UCSD-AML1 (cell line): Measurements from ENCODE around the gene RAC3.
A peak's percentile ranks its signal among the peaks of the same experiment; 100 is the strongest.
"Not testable (repeated sequence)": the region's sequence is repeated elsewhere in the genome, so short reads cannot be mapped to it uniquely, and the experiment has no call there.

Source experiments
- DNase-seq: peaks from one replicate; lab custom pipeline; 2025; ENCODE audit not compliant: unreplicated experiment; lab: John Stamatoyannopoulos, UW

RAC3 gene

DNA sequence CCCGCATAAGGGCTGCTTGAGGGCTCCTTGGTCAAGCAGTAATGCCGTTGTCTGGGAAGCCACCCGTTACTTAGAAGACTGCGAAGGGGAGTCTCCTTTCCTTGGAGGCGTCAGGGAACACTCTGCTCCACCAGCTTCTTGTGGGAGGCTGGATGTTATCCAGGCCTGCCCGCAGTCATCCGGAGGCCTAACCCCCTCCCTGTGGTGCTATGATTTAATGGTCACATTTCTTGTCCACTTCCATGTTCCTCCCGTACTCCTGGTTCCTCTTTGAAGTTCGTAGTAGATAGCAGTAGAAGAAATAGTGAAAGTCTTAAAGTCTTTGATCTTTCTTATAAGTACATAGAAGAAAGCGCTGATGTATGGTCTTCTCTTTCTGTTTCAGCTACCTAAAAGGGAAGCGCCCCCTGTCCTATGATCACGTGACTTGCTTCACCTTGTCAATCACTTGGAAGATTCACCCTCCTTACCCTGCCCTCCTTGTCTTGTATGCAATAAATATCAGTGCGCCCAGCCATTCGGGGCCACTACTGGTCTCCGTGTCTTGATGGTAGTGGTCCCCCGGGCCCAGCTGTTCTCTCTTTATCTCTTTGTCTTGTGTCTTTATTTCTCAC is 7.4 kb downstream of the RAC3 start:
- not testable (repeated sequence) for DNase-seq

DNA sequence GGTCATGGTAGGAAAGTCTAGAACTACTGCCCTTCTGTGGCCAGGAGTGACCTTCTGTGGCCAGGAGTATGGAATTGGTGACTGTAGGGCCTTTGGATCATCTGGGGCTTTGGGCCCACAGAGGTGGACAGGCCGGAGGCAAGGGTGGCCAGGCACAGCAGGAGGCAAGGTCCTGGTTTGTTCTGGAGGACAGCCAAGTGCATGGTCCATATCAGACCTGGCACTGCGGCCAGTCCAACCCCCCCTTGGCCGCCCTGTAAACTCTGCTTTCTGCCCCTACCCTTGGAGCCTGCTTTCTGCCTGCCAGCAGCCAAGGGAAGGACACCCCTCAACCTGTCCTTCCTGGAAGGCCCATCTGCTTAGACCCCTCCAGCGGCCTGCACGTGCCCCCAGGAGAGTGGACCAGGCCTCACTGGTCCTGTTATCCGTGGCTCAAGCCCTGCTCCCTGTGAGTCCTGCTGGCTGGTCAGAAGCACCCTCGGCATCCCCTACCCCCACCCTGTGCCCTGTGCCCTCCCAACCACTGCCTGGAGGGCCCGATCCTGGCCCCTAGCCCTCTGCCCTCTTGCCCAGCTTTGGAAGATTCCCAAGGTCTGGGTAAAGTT is 8.3 kb downstream of the RAC3 start:
- DNase-seq: no peak

DNA sequence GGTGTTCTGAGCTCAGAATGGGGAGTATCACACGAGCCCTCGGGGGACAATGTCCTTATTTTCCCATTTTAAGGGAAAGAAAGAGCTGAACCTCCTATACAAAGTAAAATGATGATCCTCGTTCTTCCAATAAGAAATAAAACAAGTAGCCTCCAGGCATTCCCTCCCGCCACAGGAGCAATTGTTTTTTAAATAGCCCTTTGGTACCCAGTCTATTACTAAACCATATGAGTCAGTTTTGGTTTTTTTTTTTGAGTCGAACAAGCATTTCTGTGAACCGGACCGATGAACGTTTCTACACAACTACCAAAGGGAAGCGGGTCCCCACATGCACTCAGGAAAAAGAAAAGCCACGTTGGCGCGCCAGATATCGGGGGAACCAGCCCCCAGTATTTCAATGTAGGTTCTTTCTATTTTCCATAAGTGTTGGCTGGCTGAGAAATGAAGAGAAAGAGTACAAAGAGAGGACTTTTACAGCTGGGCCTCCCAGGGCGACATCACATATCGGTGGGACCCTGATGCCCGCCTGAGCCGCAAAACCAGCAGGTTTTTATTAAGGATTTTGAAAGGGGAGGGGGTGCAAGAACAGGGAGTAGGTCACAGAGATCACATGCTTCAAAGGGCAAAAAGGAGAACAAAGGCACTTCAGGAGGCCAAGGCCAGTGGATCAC is 9.8 kb downstream of the RAC3 start:
- DNase-seq: no peak

- DNase-seq: no peak
Measured at GRCh38 chr17:82042649-82043048, 11.2 kb downstream of the RAC3 start.

DNA sequence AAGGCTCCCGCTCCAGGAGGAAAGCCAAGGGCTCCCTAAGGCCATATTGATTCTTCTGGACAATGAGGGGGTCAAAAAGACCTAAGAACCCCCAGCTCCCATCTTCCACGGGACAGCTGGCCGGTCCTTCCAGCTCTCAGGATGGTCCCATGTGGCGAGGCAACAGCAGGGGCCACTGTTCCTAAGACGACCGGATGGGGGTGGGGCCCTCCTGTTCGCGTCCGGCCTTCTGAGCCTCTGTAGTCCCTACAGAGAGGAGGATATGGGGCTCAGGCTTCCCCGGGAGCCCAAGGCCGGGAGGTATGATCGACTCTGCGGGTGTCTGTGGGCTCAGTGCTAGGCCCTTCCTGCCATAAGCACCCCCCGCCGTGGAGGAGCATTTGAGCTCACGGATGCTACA is 12.0 kb downstream of the RAC3 start:
- DNase-seq: no peak

DNA sequence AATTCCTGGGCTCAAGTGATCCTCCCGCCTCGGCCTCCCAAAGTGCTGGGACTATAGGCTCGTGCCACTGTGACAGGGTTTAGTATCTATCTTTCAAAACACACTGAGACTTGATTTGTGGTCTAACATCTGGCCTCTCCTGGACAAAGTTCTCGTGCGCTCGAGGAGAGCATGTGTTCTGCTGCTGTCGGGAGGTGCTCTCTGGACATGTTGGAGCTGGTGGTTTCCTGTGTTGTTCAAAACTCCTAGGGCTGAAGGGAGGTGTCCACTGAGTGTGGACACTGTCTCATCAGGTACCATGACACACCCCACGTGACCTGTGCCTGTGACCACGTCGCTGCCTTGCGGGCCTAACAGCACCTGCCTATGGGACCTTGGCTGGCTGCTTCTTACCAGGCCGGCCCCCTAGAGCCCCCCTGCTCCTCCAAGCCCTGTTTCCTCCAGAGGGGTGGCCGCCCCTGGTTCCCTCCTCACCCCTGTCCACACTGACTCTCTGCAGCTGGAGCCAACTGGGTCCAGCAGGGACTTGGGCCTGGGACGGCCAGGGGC is 14.5 kb downstream of the RAC3 start:
- DNase-seq: no peak

DNA sequence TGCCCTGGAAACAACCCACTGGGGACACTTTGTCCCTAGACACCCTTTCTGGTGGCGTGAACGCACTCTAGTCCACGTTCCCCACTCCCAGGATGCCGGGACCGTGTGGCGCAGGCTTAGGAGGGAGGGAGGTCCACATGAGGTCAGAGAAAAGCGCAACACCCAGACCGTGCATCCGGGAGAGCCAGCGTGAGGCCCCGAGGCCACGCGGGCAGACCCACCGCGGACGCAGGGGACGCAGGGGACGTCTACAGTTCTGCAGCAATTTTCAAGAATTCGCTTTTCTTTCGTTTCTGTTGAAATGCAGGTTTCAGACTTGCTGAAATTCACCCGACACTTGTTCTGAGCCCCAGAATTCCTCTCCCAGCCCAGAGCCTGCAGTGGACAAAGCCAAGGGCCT is 15.4 kb downstream of the RAC3 start:
- DNase-seq: no peak

DNA sequence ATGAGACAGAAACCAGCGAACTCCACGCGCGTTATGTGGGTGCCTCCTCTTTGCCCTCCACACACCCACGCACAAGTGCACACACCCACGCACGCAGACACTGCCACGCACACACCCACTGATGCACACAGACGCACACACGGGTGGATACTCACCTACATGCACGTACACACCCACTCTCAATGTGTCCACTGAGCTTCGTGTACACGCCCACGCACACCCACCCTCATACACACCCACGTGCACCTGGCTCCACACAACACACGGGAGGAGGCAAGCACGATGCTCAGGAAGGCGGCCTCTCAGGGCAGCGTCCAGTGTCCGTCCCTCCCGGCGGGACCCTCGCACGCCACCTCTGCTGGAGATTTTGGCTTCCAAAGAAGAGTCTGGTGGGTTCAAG is 15.9 kb downstream of the RAC3 start:
- DNase-seq: no peak

GRCh38 chr17:82047914-82048570 is 16.6 kb downstream of the RAC3 start:
- DNase-seq: no peak

GRCh38 chr17:82048571-82048971 is 17.1 kb downstream of the RAC3 start:
- DNase-seq: no peak

GRCh38 chr17:82049106-82049505 is 17.6 kb downstream of the RAC3 start:
- no peak for DNase-seq

DNA sequence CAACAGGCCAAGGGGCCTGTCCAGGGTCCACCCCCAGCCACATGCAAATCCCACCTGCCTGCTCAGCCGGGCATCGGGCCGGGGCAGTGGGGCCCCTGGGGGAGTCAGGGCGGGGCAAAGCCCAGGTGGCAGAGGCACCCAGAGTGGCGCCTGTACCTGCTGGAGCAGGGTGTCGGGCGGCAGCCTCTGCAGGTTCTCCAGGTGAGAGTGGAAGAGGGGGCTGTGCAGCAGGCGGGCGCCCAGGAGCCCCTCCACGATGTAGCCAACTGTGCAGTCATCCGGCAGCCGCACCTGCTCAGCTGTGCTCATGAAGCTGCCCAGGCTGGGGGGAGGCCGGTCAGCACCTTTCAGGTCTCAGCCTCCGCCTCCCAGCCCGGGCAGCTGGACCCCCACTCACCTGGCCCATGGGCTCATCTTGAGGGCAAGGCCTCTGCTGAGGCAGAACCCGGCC is 18.1 kb downstream of the RAC3 start:
- no peak for DNase-seq

- no peak for DNase-seq
Measured at GRCh38 chr17:82050152-82050760, 18.8 kb downstream of the RAC3 start.

DNA sequence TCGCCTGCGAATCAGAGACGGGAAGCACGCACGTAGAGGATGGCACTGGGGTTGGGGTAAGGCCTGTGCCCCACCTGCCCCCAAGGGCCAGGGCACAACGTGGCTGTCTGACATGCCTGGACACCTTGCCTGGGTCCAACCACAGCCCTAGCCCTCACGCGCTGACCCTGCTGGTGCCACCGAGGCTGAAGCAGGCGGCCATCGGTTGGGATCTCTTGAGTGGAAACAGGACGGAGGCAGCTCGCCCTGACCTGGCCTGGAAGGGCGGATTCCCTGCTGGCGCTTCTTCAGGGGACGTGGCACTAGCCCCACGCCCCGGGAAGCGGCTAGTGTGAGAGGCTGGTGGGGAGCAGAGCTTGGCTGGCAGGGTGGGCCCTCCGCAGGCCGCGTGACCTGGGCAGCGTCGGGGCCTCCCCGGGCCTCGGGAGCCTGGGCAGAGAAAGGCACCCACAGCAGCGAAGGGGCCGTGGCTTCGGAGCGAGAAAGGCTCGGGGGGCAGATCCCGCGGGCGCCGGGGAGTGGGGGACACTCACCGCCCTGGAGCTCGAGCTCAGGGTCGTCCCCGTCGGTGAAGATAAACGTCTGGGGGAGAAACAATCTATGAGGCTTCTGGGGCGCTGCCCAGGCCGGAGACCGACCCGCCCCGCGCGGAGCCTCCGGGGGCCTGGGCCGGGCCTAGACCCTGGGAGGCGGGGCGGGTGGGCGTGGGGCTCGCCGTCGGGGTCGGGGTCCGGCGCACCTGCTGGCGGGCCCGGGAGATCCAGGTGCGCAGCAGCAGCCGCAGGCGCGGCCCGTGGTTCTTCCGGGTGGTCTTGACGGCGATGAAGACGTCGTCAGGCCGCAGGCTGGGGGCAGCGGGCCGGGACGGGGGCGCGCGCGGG is 19.5 kb downstream of the RAC3 start:
- DNase-seq: no peak

GRCh38 chr17:82051776-82052637 is 20.5 kb downstream of the RAC3 start, which contains the start of the genes GPS1 and RFNG:
Gene GPS1 (plus strand): TSS chr17:82051898. CDS start chr17:82051932, 34 bp downstream.
Gene RFNG (minus strand): TSS chr17:82051811. CDS start chr17:82051766, 45 bp downstream.
- peak; percentile 78 for DNase-seq

DNA sequence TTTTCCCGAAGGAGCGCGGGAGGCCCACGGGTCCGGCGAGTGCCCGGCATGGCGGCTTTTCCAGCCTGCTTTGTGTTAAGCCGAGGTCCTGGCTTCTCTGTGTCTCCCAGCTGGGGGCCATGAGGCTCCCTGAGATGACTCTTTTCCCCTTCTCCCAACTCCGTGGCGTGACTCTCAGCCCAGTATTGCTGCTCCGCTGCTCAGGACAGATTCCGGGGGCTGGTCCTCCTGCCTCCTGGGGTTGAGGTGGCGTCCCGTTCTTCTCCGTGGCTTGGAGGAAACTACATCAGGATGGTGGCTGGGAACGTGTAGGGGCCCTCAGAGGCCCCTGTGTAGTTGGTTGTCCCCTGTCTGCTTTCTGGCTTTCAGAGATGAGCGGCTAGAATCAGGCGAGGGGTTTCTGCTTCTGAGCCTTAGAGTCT is 21.2 kb downstream of the RAC3 start:
- no peak for DNase-seq

- no peak for DNase-seq
Measured at GRCh38 chr17:82053130-82053529, 21.7 kb downstream of the RAC3 start.

DNA sequence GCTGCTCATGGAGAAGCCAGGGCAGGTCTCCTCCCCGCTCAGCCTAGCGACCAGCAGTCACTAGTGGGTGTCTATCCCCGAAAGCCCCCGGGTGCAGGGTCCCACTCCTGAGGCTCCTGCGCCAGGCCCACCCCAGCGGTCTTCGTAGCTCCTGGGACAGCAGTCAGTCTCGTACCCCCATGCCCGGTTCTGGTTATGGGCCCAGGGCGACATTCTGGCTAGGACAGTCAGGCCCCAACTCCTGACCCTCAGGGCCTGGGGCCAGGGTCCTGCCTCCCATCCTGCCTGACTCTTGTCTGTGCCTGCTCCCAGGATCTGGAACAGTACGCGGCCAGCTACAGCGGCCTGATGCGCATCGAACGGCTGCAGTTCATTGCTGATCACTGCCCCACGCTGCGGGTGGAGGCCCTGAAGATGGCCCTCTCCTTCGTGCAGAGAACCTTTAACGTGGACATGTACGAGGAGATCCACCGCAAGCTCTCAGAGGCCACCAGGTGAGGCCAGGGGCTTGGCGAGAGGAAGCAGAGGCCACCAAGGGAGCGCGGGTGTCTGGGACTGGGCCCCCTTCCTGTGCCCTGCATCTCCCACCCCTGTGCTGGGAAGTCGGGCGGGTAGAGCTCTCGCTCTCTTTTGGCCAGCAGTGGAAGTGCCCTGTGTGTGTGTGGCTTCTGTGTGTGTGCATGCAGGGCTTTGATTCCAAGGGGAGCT is 22.2 kb downstream of the RAC3 start:
- DNase-seq: no peak
